GM21619 (cell line): Measurements from ENCODE around the gene PI4KA.

ENCODE experiments used
- ATAC-seq: cut with Tn5 transposase; IDR thresholded peaks from one replicate; pipeline ENCODE4 v1.9.1; 2021; ENCODE audit not compliant: unreplicated experiment

The PI4KA gene

GRCh38 chr22:20818471-20818870, 40.1 kb downstream of the PI4KA start:
- ATAC-seq = no peak

GRCh38 chr22:20816559-20816958, 42.1 kb downstream of the PI4KA start:
- no peak for ATAC-seq

- ATAC-seq = no peak
Measured at GRCh38 chr22:20815477-20816050, 43.0 kb downstream of the PI4KA start.

GRCh38 chr22:20814221-20814808, 44.3 kb downstream of the PI4KA start:
- no peak for ATAC-seq

GRCh38 chr22:20813056-20813455, 45.6 kb downstream of the PI4KA start:
- ATAC-seq = no peak

GRCh38 chr22:20811971-20812660, 46.5 kb downstream of the PI4KA start:
- ATAC-seq = no peak

- no peak for ATAC-seq
Measured at GRCh38 chr22:20811171-20811570, 47.4 kb downstream of the PI4KA start.

- ATAC-seq = no peak
Measured at GRCh38 chr22:20810645-20811044, 48.0 kb downstream of the PI4KA start.

GRCh38 chr22:20809538-20810185, 48.9 kb downstream of the PI4KA start:
- ATAC-seq = no peak

- ATAC-seq = no peak
Measured at GRCh38 chr22:20808844-20809243, 49.8 kb downstream of the PI4KA start.

GRCh38 chr22:20807315-20807752, 51.3 kb downstream of the PI4KA start:
- ATAC-seq = no peak

- no peak for ATAC-seq
Measured at GRCh38 chr22:20805972-20806471, 52.6 kb downstream of the PI4KA start.

GRCh38 chr22:20804650-20805049, 54.0 kb downstream of the PI4KA start:
- no peak for ATAC-seq

- no peak for ATAC-seq
Measured at GRCh38 chr22:20803696-20804324, 54.8 kb downstream of the PI4KA start.

- no peak for ATAC-seq
Measured at GRCh38 chr22:20802922-20803553, 55.6 kb downstream of the PI4KA start.

- no peak for ATAC-seq
Measured at GRCh38 chr22:20802452-20802851, 56.2 kb downstream of the PI4KA start.

GRCh38 chr22:20799449-20799848, 59.2 kb downstream of the PI4KA start:
- ATAC-seq = no peak

- ATAC-seq = no peak
Measured at GRCh38 chr22:20798974-20799373, 59.6 kb downstream of the PI4KA start.

GRCh38 chr22:20798218-20798617, 60.4 kb downstream of the PI4KA start:
- ATAC-seq = no peak

GRCh38 chr22:20796731-20797130, 61.9 kb downstream of the PI4KA start:
- no peak for ATAC-seq
